OCI-LY7 (cell line): ENCODE data around the gene LZTR1. TPM values are rescaled to one million over a fixed set of nuclear protein-coding genes. Genes with fewer than 3 reads are reported as not detected.
A peak's percentile ranks its signal among the peaks of the same experiment; 100 is the strongest.

Source experiments
- BruUV-seq: library from RNA; stranded (reverse); fragments of 400-500 nt; replicated peaks from 2 replicates; lab custom pipeline; 2021; lab: Mats Ljungman, UMichigan
- CTCF ChIA-PET: fragments of 300-600 bp; sonication (Branson Sonifier 250); formaldehyde crosslinking; loops from one replicate; lab custom pipeline; 2022; ENCODE audit warnings: antibody characterized with exemption; ENCODE audit not compliant: unreplicated experiment; lab: Charles Lee
- POLR2A ChIA-PET: fragments of 300-600 bp; sonication (Branson Sonifier 250); formaldehyde crosslinking; loops from one replicate; lab custom pipeline; 2022; ENCODE audit warnings: antibody characterized with exemption; lab: Charles Lee
- DNase-seq: peaks from one replicate; pipeline ENCODE4 v3.0.0-alpha.2; 2015; ENCODE audit warnings: low spot score
- H2AFZ ChIP-seq: fragments of 200-600 bp; sonication (generic), shearing (Covaris generic); 2 replicates; pipeline ENCODE4 v1.6.1; 2014; ENCODE audit warnings: mild to moderate bottlenecking, antibody characterized with exemption, low read length, moderate library complexity
- H3K27ac ChIP-seq: fragments of 200-600 bp; sonication (generic); 2 replicates; pipeline ENCODE4 v1.5.1; 2014; ENCODE audit warnings: mixed run types, low read depth, mild to moderate bottlenecking, moderate library complexity, low read length, inconsistent platforms; ENCODE audit not compliant: poor library complexity, severe bottlenecking
- H3K36me3 ChIP-seq: fragments of 200-600 bp; sonication (generic); 2 replicates; pipeline ENCODE4 v1.6.1; 2014; ENCODE audit warnings: mild to moderate bottlenecking, antibody characterized with exemption, low read length, moderate library complexity, mixed read lengths; ENCODE audit not compliant: insufficient read depth
- H3K4me1 ChIP-seq: fragments of 200-600 bp; sonication (generic); 2 replicates; pipeline ENCODE4 v1.5.1; 2014; ENCODE audit warnings: mild to moderate bottlenecking, low read length; ENCODE audit not compliant: insufficient read depth, poor library complexity, severe bottlenecking
- H3K4me2 ChIP-seq: fragments of 200-600 bp; sonication (generic); 2 replicates; pipeline ENCODE4 v1.6.1; 2014; ENCODE audit warnings: mild to moderate bottlenecking, low read length
- H3K4me3 ChIP-seq: fragments of 200-600 bp; sonication (generic); 2 replicates; pipeline ENCODE4 v1.5.1; 2014; ENCODE audit warnings: mild to moderate bottlenecking, low read depth, low read length; ENCODE audit not compliant: poor library complexity, severe bottlenecking
- H3K79me2 ChIP-seq: fragments of 200-600 bp; sonication (generic); 2 replicates; pipeline ENCODE4 v1.6.1; 2016; ENCODE audit warnings: low read depth, mild to moderate bottlenecking, low read length, moderate library complexity, mixed read lengths; ENCODE audit not compliant: insufficient read depth
- H3K9me2 ChIP-seq: fragments of 200-600 bp; sonication (generic); 2 replicates; pipeline ENCODE4 v1.6.1; 2016; ENCODE audit warnings: mild to moderate bottlenecking, low read length, mixed read lengths; ENCODE audit not compliant: insufficient read depth
- H3K9me3 ChIP-seq: fragments of 200-600 bp; sonication (generic); 2 replicates; pipeline ENCODE4 v1.6.1; 2014; ENCODE audit warnings: mild to moderate bottlenecking, mixed run types, low read length, mixed read lengths
- H4K20me1 ChIP-seq: fragments of 200-600 bp; sonication (generic); 2 replicates; pipeline ENCODE4 v1.6.1; 2014; ENCODE audit warnings: mild to moderate bottlenecking, antibody characterized with exemption, low read length, moderate library complexity, mixed read lengths; ENCODE audit not compliant: insufficient read depth
- EZH2phosphoT487 ChIP-seq: fragments of 200-600 bp; sonication (generic); IDR thresholded peaks from 2 replicates; pipeline ENCODE4 v1.6.1; 2018; ENCODE audit warnings: low read depth, borderline replicate concordance, mild to moderate bottlenecking, mixed run types, antibody characterized with exemption, low read length, moderate library complexity, mixed read lengths
- intact Hi-C: fragments of 100-400 bp; cut with micrococcal nuclease; formaldehyde crosslinking; loops from one replicate; pipeline ENCODE4 v1.10.0; 2022; ENCODE audit not compliant: unreplicated experiment
- total RNA-seq, 2 experiments: library from RNA; depleted of rRNA in 1 of 2; stranded (reverse); fragments of >200 nt in 1 of 2; shearing (Covaris generic) in 1 of 2; gene quantifications; 2 replicates each; pipeline ENCODE4 v1.2.3, GENCODE V29; 2014 to 2022
- TF ChIP-seq, protein P1 (sequence below): fragments of 200-600 bp; sonication (generic); conservative IDR thresholded peaks from 2 replicates; pipeline ENCODE4 v1.5.1; 2014; ENCODE audit warnings: mild to moderate bottlenecking, antibody characterized with exemption, low read length, moderate library complexity, mixed read lengths

Gene LZTR1
- total RNA-seq, 2 experiments from 2014 or later = 46.8 to 61.8 TPM

DNA sequence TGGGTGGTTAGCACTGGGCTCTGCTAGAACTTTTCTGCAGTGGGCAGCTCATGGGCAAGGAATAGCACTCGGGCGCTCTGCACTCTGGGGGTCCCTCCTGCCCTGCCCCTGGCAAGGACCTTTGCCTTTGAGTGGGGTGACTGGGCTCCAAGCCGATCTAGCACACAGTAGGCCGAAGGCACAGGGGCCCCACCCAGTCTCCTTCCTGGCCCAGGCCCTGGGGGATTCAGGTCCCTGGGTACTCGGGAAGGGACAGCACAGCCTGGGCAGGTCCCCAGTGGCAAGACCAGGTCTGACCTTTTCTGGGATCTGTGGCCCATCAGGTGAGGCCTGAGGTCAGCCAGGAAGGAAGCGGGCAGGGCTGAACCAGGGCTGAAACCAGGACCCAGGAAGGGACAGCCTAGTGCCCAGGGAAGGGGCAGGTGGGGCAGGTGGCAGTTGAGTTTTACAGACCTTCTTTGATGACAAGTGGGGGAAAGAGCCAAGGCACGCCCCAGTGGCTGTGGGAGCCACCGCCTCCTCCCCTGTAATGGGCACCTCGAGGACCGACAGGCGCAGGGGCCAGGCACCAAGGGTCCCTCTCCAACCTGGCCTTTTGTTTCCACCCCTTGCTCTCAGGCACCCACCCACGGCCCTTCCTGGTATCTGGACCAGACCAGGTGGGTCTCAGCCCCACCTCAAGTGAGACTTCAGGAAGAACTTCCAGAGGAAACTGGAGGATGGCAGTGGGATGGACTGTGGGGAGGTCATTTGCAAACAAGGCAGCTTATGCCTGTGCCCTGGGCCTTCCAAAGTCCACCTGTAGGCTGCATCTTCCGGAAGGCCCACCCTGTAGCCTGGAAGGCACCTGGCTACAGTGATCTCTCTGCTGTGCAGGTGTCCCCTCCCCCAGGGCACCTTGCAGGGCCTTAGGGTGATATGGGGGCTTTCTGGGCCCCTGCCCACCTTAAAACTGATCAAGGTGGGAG lies 15.9 kb upstream of the LZTR1 start:
- no peak overlapping the region for H3K27ac ChIP-seq
- no peaks in the 10 kb centered on the region for H3K9me2 ChIP-seq
- no peak for DNase-seq
- CTCF ChIA-PET = no interaction called here
- H3K9me3 ChIP-seq = no peaks in the 10 kb centered on the region
- H3K4me1 ChIP-seq = peaks cover 7% of the 10 kb centered on the region
- POLR2A ChIA-PET = no interaction called here
- no peaks in the 10 kb centered on the region for H3K36me3 ChIP-seq
- no peak overlapping the region for H3K4me3 ChIP-seq
- H3K4me2 ChIP-seq = no peak overlapping the region
- H3K79me2 ChIP-seq = no peaks in the 10 kb centered on the region
- intact Hi-C loops = no loop called here
- no peaks in the 10 kb centered on the region for H4K20me1 ChIP-seq
- no peak overlapping the region for H2AFZ ChIP-seq
- TF ChIP-seq, protein P1, sequence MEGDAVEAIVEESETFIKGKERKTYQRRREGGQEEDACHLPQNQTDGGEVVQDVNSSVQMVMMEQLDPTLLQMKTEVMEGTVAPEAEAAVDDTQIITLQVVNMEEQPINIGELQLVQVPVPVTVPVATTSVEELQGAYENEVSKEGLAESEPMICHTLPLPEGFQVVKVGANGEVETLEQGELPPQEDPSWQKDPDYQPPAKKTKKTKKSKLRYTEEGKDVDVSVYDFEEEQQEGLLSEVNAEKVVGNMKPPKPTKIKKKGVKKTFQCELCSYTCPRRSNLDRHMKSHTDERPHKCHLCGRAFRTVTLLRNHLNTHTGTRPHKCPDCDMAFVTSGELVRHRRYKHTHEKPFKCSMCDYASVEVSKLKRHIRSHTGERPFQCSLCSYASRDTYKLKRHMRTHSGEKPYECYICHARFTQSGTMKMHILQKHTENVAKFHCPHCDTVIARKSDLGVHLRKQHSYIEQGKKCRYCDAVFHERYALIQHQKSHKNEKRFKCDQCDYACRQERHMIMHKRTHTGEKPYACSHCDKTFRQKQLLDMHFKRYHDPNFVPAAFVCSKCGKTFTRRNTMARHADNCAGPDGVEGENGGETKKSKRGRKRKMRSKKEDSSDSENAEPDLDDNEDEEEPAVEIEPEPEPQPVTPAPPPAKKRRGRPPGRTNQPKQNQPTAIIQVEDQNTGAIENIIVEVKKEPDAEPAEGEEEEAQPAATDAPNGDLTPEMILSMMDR = no peak
- no peak for TF ChIP-seq EZH2phosphoT487
- no TSS peak for BruUV-seq

DNA sequence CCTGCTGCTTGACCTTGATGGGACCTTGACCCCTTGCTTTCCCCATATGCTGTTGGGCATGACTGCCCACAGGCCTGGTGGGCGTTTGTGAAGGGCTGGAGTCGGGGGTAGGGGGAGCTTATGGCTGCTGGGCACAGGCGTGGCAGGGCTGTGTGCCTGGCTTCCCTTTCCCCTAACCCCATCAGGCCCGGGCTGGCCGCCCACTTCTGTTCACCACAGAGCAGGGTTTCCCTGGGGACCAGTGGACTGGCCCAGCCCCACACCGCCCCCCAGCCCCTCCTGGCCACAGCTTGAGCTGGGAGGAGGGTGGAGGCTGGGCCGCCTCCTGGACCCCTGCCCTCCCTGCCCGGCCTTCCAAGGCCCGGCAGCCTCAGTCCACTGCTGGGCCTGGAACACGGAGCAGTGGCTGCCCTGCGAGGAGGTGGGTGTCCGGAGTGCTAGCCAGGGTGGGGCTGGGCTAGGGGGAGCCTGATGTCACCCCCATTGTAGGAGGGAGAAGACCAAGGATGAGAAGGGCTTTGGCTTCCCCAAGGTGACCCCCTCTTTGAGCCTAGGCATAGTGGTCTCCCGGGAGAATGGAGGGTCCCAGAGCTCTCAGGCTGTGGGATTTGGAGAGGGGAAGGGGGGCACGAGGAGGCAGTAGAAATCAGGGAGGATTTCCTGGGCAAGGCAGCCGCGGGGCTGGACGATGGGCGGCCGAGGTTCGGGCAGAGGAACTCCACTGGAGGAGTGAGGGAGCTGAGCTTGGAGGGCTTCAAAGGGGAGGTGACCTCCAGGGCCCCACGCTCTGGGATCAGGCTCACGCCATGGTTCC lies 15.0 kb upstream of the LZTR1 start, which contains the start of gene AIFM3:
TSS of gene AIFM3 (plus strand) at position 373 of the 814 bp plus-strand sequence. CDS start 690 bp downstream, outside the sequence.
- no peaks in the 10 kb centered on the region for H3K9me2 ChIP-seq
- no peak within 1 kb of the TSS for H2AFZ ChIP-seq
- H3K79me2 ChIP-seq = no peaks in the 10 kb centered on the region
- no peak within 1 kb of the TSS for H3K27ac ChIP-seq
- CTCF ChIA-PET = no interaction called here
- no peak for DNase-seq
- no peaks in the 10 kb centered on the region for H3K36me3 ChIP-seq
- POLR2A ChIA-PET = no interaction called here
- BruUV-seq = no TSS peak
- H4K20me1 ChIP-seq = no peaks in the 10 kb centered on the region
- TF ChIP-seq, protein P1 = no peak
- TF ChIP-seq EZH2phosphoT487 = no peak
- H3K9me3 ChIP-seq = no peaks in the 10 kb centered on the region
- peaks cover 9% of the 10 kb centered on the region for H3K4me1 ChIP-seq
- intact Hi-C loops = no loop called here
- H3K4me2 ChIP-seq = 0 out of 2 replicates have a peak within 1 kb of the TSS, but pooled peaks have one; percentile 25
- no peak within 1 kb of the TSS for H3K4me3 ChIP-seq
